ENCODE results near the gene PROK2. TPM values are rescaled to one million over a fixed set of nuclear protein-coding genes. Genes with fewer than 3 reads are reported as not detected.
A peak's percentile ranks its signal among the peaks of the same experiment; 100 is the strongest.

Gene PROK2, protein sequence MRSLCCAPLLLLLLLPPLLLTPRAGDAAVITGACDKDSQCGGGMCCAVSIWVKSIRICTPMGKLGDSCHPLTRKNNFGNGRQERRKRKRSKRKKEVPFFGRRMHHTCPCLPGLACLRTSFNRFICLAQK
- 1.4 and 1.7 TPM in 2 replicates for total RNA-seq (2021)
- long read RNA-seq, partial matches to known transcripts = 0 of 1 reads
- long read RNA-seq, other reads (novel, unspliced or antisense) = 0 of 1 reads

- no peak within 1 kb of the TSS for H4K8ac ChIP-seq (replicated peaks; ENCODE audit: insufficient read length, low read depth, low read length)
- peak within 1 kb of the TSS; percentile 56 for H3K4me2 ChIP-seq (ENCODE audit: insufficient read depth, insufficient read length, low read length)
- no peaks in the 10 kb centered on the region for H3K79me1 ChIP-seq (ENCODE audit: insufficient read depth, low read depth, low read length, poor library complexity, severe bottlenecking)
- no peak within 1 kb of the TSS for H3K9ac ChIP-seq (ENCODE audit: extremely low read depth, insufficient read length, low read length)
- no peak within 1 kb of the TSS for H2BK15ac ChIP-seq (ENCODE audit: low read depth, low read length)
- H3K23ac ChIP-seq (ENCODE audit: insufficient read length, low read depth, low read length) = no peak within 1 kb of the TSS
- H3K27ac ChIP-seq (ENCODE audit: insufficient read length, low read depth, low read length) = no peak within 1 kb of the TSS
- no peak within 1 kb of the TSS for H2BK5ac ChIP-seq (ENCODE audit: insufficient read length, low read length)
- no peak within 1 kb of the TSS for H2BK120ac ChIP-seq (ENCODE audit: low read depth, low read length, poor library complexity, severe bottlenecking)
- no peak within 1 kb of the TSS for H3K56ac ChIP-seq (ENCODE audit: insufficient read length, low read depth, low read length)
- no peak within 1 kb of the TSS for H3K4ac ChIP-seq (ENCODE audit: low read depth, low read length)
- no peaks in the 10 kb centered on the region for H3K36me3 Mint-ChIP-seq (ENCODE audit: insufficient read depth in 1 of 3, low read depth in 3 of 3)
- no peak within 1 kb of the TSS for H3T11ph ChIP-seq (ENCODE audit: low read length)
- no peak within 1 kb of the TSS for H4K5ac ChIP-seq (ENCODE audit: insufficient read length, low read depth, low read length)
- H4K91ac ChIP-seq (ENCODE audit: insufficient read length, low read depth, low read length) = no peak within 1 kb of the TSS
- peak; percentile 52 for DNase-seq
- H2AFZ ChIP-seq (ENCODE audit: low read length) = no peak within 1 kb of the TSS
- H3K9me3 ChIP-seq (ENCODE audit: control insufficient read depth, low read depth, low read length) = no peaks in the 10 kb centered on the region
- no peak within 1 kb of the TSS for H2BK12ac ChIP-seq (ENCODE audit: insufficient read length, low read depth, low read length)
- no CpG with 5 or more reads among the region's 89 CpGs for WGBS (ENCODE audit: extremely low coverage, insufficient read length, low lambda C conversion rate)
- H3K79me2 ChIP-seq (ENCODE audit: insufficient read depth, low read length) = no peaks in the 10 kb centered on the region
- peaks cover 23% of the 10 kb centered on the region for H3K27me3 ChIP-seq (ENCODE audit: insufficient read depth, low read length)
- peaks cover 63% of the 10 kb centered on the region for H3K27me3 Mint-ChIP-seq (ENCODE audit: low read depth)
- H3K4me1 ChIP-seq (ENCODE audit: insufficient read depth, low read length) = peaks cover 2% of the 10 kb centered on the region; the same call in 1 of the 2 replicates
- H3K14ac ChIP-seq (ENCODE audit: insufficient read depth, low read length) = no peak within 1 kb of the TSS
- H3K18ac ChIP-seq (ENCODE audit: insufficient read length, low read depth, low read length) = no peak within 1 kb of the TSS
- H2AK5ac ChIP-seq (ENCODE audit: insufficient read length, low read length) = no peak within 1 kb of the TSS
- no peaks in the 10 kb centered on the region for H4K20me1 ChIP-seq (ENCODE audit: control insufficient read depth, insufficient read depth, insufficient read length)
- H3K4me1 Mint-ChIP-seq = peaks cover 29 to 37% of the 10 kb centered on the region in 2 experiments
- no peak within 1 kb of the TSS for H2BK20ac ChIP-seq (ENCODE audit: low read depth, low read length, poor library complexity, severe bottlenecking)
- no peak within 1 kb of the TSS for H3K27ac Mint-ChIP-seq
- no peaks in the 10 kb centered on the region for H3K23me2 ChIP-seq (ENCODE audit: insufficient read length, low read depth, low read length, poor library complexity, severe bottlenecking)
- H3K4me3 Mint-ChIP-seq = peak within 1 kb of the TSS; percentile 67 to 84
- TF ChIP-seq CTCF (conservative IDR thresholded peaks at IDR 0.05) = no peak
- H3K9me3 Mint-ChIP-seq = no peaks in the 10 kb centered on the region; a peak in 1 of 5 replicates
These were observed at the start of gene PROK2 for GRCh38 chr3:71784914-71785531. PROK2 (minus strand) TSS chr3:71785148; CDS start chr3:71785052, 96 bp downstream.

All from H9 (cell line).